HG03139 (cell line): ENCODE measurements around the gene SH2D3A.
"Not testable (repeated sequence)": the region's sequence is repeated elsewhere in the genome, so short reads cannot be mapped to it uniquely, and the experiment has no call there.

Experiments used
- ATAC-seq: cut with Tn5 transposase; IDR thresholded peaks from one replicate; pipeline ENCODE4 v1.9.1; 2021; ENCODE audit not compliant: unreplicated experiment

The SH2D3A gene

DNA sequence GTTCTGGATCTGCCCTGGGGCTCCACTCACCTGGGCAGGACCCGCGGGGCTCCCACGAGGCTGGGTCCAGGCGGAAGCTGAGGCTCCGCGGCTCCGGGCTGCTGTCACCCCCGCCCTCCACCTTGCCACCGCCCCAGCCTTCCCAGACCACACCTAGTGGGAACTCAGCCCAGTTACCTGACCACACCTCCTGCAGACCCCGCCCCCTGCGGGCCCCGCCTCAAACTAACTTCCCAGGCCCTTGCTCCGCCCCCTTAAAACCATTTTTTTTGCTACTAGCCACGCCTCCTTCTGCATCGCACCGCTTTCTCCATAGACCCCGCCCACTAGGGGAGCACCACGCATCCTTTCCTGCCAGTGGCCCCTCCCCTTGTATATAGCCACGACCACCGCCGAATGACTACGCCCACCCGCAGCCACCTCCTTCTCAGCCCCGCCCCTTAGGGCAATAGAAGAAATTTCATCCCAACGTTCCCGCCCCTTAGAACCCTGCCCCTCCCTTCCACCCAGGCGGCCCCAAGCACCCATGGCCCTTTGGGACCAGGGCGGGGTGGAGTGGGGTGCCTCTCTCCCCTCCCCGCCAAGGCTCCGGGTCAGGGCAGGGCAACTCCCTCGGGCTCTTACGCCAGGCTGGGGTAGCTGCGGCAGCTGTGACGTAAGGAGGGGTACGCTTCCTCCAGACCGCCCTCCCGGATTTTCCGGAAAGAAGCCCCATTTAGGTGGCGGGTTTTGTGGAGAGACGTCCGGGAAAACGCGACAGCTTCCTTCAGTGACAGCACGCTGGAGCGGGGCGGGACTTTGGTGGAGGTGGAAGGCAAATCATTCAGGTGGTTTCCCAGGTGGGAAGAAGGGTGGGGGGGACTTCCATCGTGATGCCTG is at the start of gene SH2D3A:
SH2D3A (minus strand) TSS at position 79 of the 879 bp plus-strand sequence. CDS start 3,687 bp downstream, outside the sequence.
- ATAC-seq: peak; percentile 57

DNA sequence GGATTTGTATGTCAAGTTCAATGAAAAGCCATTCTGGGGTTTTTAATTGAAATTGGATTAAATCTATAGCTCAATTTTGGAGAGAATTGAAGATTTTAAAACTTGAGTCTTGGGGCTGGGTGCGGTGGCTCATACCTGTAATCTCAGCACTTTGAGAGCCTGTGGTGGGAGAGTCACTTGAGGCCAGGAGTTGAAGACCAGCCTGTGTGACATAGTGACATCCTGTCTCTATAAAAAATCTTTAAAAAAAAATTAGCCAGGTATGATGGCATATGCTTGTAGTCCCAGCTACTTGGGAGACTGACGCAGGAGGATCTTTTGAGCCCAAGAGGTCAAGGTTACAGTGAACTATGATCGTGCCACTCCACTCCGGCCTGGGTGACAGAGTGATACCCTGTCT is 46.4 kb upstream of the SH2D3A start:
- no peak for ATAC-seq

DNA sequence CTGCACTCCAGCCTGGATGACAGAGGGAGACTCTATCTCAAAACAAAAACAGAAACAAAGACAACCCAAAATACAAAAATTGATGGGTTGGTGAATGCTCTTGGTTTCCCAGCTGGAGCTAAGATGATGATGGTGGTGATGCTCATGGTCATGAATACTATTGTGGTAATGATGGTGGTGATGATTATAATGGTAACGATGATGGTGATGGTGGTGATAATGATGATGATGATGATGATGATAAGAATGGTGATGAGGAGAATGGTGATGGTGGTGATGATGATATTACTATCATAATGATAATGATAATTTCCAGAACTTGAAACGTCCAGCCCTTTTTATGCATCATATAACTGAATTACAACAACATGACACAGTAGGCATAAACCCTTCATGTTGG is 45.4 kb upstream of the SH2D3A start:
- no peak for ATAC-seq

DNA sequence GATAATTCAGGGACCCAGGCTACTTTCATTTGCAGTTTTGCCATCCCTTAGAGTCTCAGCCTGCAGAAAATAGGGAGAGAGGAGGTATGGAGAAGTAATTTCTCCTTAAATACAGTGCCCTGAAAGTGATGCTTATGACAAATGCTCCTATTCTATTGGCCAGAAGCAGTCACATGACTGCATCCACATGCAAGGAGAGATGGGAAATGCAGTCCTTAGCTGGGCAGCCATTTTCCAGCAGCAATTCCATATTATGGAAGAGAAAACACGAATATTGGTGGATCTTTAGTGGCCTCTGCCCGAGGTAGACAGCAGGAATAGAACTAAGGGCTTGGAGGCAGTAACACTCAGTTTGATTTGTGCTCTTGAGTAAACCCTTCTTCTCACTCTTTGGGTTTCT is 44.7 kb upstream of the SH2D3A start:
- ATAC-seq: no peak

DNA sequence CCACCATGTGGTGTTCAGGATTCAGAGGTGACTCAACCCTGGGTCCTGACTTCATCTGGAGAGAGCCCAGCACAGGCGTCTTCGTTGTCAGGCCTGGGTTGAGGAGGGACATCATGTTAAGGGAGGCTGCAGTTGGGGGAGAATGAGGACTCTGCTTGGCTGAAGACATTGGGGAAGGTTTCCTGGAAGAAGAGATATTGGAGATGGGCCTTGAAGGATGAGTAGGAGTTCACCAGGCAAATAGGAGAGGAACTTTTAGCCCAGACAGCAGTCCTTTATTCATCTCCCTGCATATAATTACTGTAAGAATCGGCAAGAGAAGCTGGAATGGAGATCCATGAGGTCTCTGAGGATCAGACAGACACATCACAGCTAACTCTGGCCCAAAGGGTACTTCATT is 44.1 kb upstream of the SH2D3A start:
- ATAC-seq: no peak

DNA sequence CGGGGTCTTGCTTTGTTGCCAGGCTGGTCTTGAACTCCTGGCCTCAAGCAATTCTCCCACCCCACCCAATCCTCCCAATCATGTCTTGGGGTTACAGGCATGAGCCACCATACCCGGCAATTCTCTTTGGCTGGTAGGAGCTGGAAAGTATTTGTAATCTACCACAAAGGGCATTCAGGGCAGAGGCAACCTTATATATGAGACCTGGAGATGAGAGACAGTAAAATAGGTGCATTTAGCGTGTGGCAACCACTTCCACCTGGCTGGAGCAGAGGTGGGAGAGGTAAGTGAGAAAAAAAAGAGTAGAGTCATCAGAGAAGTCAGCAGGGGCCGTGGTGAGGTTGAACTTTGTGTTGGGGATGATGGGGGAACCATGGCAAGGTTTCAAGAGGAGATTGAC is 42.0 kb upstream of the SH2D3A start:
- no peak for ATAC-seq

DNA sequence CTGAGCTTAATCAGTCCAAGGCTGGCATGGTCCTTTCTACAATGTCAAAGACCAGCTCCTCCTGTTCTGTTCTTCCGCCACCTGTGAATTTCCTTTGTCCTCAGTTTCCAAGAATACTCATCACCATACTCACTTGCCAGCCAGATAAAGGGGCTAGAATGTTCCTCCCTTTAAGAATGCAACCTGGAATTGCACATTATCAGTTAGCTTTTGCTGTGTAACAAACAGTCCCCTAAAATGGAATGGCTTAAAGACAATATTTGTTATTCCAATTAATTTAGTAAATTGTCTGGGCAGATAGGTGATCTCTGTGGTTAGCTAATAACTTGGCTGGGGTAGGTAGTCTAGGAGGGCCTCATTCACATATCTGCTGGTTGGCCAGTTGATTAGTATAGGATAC is 41.3 kb upstream of the SH2D3A start:
- no peak for ATAC-seq

DNA sequence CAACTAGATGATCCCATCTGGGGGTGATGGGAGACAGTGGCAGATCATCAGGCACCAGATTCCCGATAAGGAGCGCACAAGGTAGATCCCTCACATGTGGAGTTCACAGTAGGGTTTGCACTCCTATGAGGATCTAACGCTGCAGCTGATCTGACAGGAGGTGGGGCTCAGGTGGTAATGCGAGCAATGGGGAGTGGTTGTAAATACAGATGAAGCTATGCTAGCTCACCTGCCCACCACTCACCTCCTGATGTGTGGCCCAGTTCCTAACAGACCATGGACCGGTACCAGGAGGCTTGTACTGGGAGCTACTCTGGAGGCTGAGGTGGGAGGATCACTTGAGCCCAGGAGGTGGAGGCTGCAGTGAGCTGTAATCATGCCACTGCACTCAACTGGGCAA is 40.1 kb upstream of the SH2D3A start:
- no peak for ATAC-seq

DNA sequence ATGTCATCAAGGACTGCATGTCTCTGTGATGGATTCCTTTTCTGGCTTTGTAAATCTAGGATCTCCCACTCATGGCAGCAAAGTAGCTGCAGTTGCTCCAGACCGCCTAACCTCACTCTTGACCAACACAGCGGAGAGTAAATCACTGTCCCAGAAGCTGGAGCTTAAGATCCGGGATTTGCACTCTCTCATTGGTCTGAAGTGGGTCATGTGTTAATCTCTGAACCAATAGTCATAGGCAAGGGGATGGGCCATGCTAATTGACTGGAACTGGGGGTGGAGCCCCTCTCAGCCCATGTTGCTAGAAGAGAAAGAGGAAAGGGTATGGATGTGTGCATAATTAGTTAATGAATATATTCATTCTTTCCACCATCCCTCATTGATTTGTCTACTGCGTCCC is 39.3 kb upstream of the SH2D3A start:
- no peak for ATAC-seq

DNA sequence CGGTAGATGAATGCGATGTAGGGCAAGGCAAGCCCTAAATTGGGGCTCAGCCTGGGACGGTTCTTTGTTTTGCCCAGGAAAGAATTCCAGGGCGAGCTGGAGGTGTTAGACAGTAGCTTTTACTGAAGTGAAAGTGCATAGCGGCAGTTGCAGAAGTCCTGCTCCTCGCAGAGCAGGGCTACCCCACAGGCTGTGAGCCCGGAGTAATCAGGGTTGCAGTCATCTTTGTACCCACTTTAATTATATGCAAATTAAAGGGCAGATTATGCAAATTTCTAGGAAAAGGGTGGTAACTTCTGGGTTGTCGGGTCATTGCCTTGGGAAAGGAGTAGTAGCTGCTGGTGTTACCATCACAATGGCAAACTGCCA is 35.8 kb upstream of the SH2D3A start:
- ATAC-seq: no peak

DNA sequence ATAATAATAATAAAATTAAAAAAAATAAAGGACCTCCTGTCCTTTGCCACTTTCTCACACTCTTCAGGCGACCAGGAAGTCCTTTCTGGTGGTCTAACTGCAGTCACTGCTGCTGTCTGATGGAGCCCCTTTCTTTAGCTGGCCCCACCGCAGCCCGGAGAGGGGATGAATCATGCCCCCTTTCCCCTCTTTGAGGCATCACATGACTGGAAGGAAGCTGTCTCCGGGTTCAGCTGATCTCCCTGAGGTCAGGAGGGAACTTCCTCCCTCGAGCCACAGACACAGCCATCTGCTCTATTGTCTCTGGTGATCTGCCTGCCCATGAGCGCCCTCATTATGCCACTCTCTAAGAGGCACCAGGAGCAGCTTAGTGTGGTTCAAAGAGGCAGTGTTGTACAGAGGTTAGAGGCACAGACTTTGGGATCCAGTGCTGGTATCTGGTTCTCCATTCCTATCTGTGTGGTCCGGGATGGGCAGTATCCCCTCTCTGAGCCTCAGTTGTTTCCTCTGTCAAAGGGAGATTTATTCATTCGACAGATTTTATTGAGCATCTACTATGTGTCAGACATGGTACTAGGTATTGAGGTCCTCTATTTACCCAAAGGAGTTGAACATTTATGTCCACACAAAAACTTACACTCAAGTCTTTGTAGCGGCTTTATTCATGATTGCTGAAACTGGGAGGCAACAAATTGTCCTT is 35.3 kb upstream of the SH2D3A start:
- peak; percentile 58 for ATAC-seq

DNA sequence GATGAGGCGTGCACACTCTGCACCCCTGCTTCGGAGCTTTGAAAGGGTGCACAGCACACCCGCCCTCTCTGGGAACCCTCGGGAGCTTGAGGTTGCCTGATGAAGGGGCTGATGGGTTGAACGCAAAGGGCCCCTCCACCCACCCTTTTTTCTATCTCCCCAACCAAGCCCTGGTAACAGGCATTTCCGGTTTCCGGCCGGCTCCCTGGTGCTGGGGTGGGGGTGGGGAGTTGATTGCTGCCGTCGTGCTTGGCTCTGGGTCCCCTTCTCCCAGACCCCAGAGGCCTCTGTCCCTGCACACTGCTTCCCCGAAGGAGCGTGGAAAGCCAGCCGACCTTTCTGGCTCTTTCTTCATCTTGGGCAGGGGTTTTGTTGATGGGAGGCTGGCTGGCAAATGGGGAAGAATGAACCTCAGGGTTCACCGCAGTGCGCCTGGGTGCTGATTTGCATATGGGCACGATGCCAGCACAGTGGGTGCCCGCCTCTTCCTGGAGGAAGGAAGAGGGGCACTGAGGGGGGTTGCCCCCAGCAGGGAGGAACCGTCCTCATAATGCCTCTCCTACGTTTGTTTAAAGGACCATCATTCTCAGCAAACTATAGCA is 34.4 kb upstream of the SH2D3A start:
- ATAC-seq: peak; percentile 45

DNA sequence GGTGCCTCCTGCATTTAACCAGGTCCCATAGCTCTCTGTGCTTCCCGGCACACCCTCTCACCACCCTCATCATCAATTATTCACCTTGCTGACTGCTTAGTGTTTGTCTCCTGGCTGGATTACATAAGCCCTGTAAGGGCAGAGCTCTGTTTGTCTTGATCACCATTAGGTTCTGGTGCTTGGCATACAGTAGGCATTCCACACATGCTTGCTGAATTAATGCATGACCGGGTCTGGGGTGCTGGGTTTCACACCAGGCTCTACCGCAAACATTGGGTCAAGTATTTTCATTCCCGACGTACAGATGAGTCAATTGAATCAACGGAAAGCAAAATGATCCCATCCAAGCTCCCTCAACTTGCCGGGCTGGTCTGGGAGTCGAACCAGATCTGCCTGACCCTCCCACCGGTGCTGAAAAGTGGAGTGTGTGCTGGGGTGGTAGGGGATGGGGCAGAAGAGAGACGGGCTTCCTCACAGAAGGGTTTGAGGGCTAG is 33.8 kb upstream of the SH2D3A start:
- no peak for ATAC-seq

DNA sequence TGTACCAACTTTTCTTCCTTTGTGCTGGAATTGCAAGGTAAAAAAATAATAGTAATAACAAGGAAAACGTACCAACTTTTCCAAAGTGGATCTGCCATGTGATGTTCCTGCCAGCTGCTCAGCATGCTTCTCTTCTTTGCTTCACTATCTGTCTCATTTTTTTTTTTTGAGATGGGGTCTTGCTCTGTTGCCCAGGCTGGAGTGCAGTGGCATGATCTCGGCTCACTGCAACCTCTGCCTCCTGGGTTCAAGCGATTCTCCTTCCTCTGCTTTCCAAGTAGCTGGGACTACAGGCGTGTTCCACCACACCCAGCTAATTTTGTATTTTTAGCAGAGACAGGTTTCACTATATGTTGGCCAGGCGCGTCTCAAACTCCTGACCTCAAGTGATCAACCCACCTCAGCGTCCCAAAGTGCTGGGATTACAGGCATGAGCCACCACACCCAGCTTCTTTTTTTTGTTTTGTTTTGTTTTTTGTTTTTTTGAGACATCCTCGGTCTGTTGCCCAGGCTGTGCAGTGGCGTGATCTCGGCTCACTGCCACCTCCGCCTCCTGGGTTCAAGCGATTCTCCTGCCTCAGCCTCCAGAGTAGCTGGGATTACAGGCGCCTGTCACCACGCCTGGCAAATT is 33.0 kb upstream of the SH2D3A start:
- not testable (repeated sequence) for ATAC-seq

DNA sequence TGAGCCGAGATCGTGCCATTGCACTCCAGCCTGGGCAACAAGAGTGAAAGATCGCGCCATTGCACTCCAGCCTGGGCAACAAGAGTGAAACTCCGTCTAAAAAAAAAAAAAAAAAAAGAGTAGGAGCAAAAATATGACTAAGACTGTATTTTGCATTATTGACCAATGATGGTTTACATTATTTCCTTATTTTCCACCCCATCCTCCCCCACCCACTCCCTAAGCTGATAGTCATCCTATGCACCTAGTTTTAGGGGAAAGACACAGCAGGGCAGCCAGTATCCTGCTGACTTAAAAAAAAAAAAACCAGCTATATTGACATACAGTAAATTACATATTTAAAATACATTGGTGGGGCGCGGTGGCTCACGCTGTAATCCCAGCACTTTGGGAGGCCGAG is 30.4 kb upstream of the SH2D3A start:
- no peak for ATAC-seq

DNA sequence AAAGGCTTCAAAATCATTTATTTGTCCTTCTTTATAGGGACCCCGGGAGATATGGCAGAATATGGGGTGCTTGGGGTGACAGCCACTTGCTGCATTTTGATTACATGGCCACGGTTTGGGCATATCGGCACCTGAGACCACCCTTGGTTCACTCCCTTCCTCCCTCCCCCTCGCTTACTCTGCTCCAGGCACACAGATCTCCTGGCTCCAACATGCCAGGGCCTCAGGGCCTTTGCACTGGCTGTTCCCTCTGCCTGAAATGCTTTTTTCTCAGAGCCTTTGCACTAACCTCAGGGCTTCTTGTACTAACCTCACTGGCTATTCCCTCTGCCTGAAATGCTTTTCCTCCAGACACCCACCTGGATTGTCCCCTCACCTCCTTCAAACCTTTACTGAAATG is 29.0 kb upstream of the SH2D3A start:
- no peak for ATAC-seq

DNA sequence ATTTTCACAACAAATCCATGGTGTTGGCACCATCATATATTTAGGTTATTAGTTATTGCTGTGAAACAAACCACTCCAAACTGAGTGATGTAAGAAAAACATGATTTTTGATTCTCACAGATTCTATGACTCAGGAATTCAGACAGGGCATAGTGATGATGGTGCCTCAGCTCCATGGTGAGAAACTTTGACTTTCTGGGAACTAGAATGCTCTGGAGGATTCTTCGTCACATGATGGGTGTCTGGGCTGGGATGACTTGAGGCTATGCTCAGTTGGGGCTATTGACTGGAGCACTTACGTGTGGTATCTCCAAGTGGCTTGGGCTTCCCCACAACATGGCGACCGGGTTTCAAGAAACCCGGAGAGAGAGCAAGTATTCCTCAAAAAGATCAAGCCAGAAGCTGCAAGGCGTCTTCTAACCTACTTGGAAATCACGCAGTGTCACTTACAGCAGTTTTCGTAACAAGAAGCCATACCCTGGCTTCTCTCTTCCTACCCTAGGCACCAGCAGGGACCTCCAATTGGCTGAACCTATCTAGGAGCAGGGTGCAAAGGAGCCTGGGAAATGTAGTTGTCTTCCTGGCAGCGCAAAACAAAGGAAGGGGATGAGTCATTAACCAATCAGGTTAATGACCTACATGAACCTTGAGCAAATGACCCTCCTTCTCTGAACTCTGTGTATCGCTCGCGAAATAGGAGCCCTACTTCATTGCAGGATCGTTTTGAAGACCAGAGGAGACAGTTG is 27.6 kb upstream of the SH2D3A start:
- ATAC-seq: no peak

DNA sequence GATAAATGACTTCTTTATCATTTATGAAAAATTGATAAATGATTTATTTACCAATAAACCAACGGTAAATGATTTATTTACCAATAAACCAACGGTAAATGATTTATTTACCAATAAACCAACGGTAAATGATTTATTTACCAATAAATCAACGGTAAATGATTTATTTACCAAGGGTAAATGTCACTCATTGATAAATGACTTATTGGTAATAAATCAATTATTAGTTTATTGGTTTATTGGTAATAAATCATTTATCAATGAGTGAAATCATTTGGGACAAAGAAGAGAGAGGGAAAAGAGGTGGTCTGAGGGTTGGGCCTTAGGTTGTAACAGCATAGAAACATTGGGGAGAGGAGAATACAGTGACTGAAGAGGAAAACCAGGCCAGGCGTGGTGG is 26.7 kb upstream of the SH2D3A start:
- no peak for ATAC-seq

DNA sequence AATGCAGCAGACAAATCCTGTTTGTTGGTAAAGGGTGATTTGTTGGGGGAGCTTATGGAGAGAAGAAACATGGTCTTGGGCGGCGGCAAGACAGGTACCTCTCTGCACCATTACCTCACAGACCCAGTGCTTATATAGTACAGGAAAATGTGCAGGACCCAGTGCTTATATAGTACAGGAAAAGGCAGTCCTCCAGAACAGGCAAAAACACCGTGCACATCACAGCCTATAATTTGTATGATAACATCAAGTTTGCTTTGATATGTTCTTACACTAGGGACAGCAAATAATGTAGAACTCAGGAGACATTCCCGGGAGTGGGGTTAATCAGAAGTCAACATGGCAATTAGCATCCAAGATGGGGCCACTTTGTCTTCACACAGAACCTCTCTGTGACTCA is 26.2 kb upstream of the SH2D3A start:
- no peak for ATAC-seq

DNA sequence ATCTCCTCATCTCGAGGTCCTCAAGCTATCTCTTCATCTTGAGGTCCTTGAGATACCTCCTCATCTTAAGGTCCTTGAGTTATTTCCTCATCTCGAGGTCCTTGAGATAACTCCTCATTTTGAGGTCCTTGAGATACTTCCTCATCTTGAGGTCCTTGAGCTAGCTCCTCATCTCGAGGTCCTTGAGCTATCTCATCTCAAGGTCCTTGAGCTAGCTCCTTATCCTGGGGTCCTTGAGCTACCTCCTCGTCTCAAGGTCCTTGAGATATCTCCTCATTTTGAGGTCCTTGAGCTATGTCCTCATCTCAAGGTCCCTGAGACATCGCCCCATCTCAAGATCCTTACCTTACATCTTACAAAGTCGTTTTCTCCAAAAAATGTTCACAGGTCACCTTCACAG is 24.0 kb upstream of the SH2D3A start:
- ATAC-seq: no peak
